A172 (cell line): ENCODE results near the gene SETBP1. TPM values are rescaled to one million over a fixed set of nuclear protein-coding genes. Genes with fewer than 3 reads are reported as not detected.
A peak's percentile ranks its signal among the peaks of the same experiment; 100 is the strongest.

Experiments
- DNase-seq: peaks from one replicate; pipeline ENCODE4 v3.0.0-alpha.2; 2015; ENCODE audit warnings: low spot score
- total RNA-seq: library from RNA; depleted of rRNA; stranded (reverse); fragments of >200 nt; shearing (Covaris generic); gene quantifications from 2 replicates; pipeline ENCODE4 v1.2.3, GENCODE V29; 2014

Gene SETBP1
- total RNA-seq, 1 experiment from 2014 or later = 0.10 TPM

GRCh38 chr18:44937960-44938719 lies 257.5 kb downstream of the SETBP1 start:
- no peak for DNase-seq

DNA sequence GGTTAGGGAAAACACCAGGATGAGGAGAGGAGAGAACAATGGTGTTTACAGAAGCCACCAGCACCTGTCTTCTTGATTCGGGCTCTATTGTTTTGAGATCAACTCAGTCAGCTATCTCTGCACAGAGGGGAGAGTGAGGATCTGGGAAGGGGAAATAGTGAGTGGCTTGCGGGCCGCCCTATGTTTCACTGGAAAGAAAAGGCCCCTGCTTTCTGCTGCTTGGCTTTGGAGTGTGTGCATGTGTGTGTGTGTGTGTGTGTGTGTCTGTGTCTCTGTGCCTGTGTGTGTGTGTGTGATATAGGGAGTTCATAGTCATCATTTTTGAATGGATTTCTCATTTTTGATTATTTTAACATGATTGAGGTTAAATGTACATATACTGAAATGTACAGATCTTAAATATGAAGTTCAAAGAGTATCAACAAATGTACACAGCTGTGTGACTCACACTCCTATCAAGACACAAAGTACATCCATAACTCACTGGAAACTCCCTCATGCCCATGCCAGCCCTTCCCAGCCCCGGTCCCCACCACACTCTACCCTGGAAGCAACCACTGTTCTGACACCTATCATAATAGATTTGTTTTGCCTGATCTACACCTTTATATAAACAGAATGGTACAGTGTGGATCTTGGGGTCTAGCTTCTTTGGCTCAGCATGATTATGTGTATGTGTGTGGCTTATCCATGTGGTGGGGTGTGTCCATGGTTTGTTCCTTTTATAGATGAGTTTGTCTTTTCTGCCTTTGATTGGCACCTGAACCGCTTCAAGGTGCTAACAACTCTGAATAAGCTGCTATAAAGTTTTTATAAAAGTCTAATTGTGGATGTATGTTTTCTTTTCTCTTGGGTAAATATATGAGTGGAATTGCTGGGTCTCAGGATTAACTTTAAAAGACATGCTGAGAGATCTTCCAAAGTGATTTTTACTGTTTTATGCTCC lies 258.3 kb downstream of the SETBP1 start:
- DNase-seq = peak; percentile 3

DNA sequence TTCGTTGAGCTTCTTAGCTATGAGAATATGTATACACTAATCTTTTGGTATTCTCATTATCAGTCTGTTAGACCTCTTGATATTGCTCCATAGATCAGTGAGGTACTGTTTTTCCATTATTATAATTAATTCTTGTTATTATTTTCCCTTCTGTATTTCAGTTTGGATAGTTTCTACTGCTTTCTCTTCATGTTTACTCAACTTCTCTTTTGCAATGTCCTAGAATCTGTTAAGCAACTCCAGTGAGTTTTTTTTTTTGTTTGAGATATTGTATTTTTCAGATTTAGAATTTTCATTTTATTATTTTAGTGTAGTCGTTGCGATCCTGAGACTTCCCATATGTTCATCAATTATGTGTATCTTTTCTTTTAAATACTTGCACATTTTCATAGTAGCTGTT lies 260.8 kb downstream of the SETBP1 start:
- DNase-seq = no peak

DNA sequence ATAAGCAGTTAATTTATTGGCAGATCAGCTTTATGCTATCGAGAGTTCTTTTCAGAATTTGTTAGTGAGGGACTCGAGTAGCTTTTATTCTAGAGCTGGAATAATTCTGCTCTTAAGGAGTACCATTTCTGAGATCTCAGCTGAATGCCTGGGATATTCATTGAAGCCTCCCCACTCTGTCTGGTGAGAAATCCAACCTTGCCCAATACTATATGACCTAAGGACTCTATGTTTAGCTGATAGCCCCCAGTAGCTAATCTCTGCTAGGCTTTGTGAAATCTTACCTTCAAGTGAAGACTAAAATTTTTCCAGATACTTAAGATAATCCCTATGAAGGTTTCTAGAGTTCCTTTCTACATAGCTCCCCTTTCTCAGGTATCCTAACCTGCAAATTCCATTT lies 261.4 kb downstream of the SETBP1 start:
- DNase-seq = no peak

DNA sequence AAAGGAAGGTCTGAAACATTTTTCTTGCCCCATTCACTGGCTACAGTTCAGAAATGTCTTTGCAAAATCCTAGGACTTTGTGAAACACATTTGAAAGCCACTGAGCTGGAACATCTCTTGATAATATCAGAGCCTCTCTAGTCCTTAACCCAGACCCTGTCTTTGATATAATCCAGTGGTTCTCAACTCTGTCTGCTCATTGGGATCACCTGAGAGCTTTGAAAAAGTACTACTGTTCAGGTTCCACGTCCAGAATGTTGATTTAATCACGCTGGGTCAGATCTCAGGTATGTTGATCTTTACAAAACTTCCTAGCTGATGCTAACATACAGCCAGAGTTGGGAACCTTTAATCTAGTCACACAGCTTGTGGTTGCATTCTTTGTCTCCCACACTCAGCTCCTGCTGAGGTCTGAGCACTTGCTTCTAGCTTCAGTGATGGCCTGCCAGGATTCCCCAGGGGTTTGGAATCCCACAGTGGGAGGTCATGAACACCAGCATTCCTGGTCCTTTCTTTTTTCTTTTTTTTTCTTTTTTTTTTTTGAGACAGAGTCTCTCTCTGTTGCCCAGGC lies 262.7 kb downstream of the SETBP1 start:
- DNase-seq = peak; percentile 37

GRCh38 chr18:44944461-44944860 lies 263.8 kb downstream of the SETBP1 start:
- DNase-seq = no peak

- DNase-seq = no peak
Observed at GRCh38 chr18:44945888-44946401, 265.3 kb downstream of the SETBP1 start.

GRCh38 chr18:44946529-44947113 lies 265.9 kb downstream of the SETBP1 start:
- no peak for DNase-seq

DNA sequence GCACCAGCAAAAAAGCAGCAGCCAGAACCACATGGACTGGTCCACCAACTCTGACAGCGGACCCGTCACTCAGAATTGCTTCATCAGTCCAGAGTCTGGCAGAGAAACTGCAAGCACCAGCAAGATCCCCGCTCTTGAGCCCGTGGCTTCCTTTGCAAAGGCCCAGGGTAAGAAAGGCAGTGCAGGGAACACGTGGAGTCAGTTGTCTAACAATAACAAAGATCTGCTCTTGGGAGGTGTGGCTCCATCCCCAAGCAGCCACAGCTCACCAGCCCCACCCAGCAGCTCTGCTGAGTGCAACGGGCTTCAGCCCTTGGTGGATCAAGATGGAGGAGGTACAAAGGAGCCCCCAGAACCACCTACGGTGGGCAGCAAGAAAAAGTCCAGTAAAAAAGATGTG lies 269.3 kb downstream of the SETBP1 start:
- no peak for DNase-seq

DNA sequence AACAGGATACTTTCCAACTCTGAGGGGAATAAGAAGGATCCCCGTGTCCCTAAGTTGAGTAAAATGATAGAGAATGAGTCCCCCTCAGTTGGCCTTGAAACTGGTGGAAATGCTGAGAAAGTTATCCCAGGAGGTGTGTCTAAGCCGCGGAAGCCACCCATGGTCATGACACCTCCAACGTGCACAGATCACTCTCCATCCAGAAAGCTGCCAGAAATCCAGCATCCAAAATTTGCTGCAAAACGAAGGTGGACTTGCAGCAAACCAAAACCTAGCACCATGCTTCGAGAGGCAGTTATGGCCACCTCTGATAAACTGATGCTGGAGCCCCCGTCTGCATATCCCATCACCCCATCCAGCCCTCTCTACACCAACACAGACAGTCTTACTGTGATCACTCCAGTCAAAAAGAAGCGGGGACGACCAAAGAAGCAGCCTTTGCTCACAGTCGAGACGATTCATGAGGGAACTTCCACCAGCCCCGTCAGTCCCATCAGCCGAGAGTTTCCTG lies 270.1 kb downstream of the SETBP1 start:
- no peak for DNase-seq

DNA sequence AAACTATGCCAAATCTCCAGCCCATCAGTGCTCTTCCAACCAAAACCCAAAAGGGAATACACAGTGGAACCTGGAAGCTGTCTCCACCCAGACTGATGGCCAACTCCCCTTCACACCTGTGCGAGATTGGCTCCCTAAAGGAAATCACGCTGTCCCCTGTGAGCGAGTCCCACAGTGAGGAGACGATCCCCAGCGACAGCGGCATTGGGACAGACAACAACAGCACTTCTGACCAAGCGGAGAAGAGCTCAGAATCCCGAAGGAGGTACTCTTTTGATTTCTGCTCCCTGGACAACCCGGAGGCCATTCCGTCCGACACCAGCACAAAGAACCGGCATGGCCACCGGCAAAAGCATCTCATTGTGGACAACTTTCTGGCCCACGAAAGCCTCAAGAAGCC lies 271.1 kb downstream of the SETBP1 start:
- no peak for DNase-seq

GRCh38 chr18:44954257-44954656 lies 273.6 kb downstream of the SETBP1 start:
- DNase-seq = no peak

GRCh38 chr18:44955825-44956224 lies 275.1 kb downstream of the SETBP1 start:
- no peak for DNase-seq

- DNase-seq = no peak
Observed at GRCh38 chr18:44957025-44957424, 276.3 kb downstream of the SETBP1 start.

DNA sequence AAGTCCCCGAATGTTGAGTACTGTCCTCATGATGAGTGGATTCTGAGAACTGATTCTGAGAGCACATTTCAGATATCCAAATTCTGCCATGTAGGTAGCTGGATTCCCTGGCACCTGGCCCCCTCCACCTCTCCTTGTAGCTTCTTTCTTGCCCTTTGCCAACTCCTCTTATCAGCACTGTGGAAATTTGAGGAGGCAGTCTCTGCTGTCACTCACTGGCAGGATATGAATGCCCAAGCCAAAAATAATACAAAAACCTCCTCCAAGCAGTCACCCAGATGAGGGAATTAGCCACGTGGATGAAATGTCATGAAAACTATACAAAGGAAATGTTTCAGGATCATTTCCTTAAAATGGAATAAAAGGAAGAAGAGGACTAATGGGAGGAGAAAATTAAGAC lies 276.8 kb downstream of the SETBP1 start:
- no peak for DNase-seq

GRCh38 chr18:44958040-44958439 lies 277.4 kb downstream of the SETBP1 start:
- DNase-seq = no peak

- DNase-seq = peak; percentile 14
Observed at GRCh38 chr18:44958455-44958854, 277.8 kb downstream of the SETBP1 start.

DNA sequence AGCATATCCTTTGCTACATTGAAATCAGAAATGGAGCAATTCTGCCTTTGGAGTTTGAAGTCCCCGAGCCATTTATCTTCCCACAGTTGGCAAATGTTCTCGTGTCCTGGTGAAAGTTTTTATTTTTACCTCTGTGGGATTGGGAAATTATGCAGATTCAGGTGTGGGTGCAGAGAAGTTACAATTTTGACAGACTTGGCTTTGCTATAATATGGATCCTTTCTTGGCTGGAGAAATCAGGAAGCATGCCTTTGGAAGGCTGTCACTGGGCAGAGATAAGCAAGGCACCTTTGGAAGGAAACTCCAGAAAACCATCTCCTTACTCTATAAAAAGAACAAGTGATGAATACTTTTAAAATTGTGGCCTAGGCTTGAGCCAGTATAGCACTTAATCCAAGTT lies 278.3 kb downstream of the SETBP1 start:
- DNase-seq = no peak

DNA sequence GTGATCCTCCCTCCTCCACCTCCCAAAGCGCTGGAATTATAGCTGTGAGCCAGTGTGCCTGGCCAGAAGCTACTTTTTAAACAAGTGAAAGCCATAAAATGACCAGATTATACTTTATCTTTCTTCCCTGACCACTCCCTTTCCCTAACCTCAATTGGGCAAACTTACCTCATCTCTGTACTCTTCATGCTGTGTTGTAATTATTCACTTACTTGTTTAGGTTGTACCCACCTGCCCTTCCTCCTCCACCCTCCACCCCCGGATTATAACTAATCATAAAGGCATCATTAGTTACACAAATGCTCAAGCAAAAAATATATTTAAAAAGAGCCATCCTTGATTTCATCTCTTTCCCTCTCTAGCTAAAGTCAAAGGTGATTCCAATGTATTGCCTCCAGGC lies 279.9 kb downstream of the SETBP1 start:
- DNase-seq = no peak

- no peak for DNase-seq
Observed at GRCh38 chr18:44961288-44961995, 280.8 kb downstream of the SETBP1 start.

GRCh38 chr18:44967599-44967998 lies 286.9 kb downstream of the SETBP1 start:
- DNase-seq = no peak
